HUES48 (cell line): ENCODE data around the gene CCDC39.
"Not testable (repeated sequence)": the region's sequence is repeated elsewhere in the genome, so short reads cannot be mapped to it uniquely, and the experiment has no call there.

Experiments used
- H3K27ac ChIP-seq: one replicate; pipeline ENCODE4 v1.7.0; 2013; ENCODE audit warnings: low read depth, low read length, inconsistent platforms
- H3K27me3 ChIP-seq: 2 replicates; pipeline ENCODE4 v1.6.1; 2013; ENCODE audit warnings: mild to moderate bottlenecking, low read length; ENCODE audit not compliant: control insufficient read depth, insufficient read depth
- H3K36me3 ChIP-seq: 2 replicates; pipeline ENCODE4 v1.6.1; 2013; ENCODE audit warnings: low read length; ENCODE audit not compliant: control insufficient read depth, insufficient read depth
- H3K4me1 ChIP-seq: 2 replicates; pipeline ENCODE4 v1.6.1; 2013; ENCODE audit warnings: mild to moderate bottlenecking, low read length; ENCODE audit not compliant: control insufficient read depth, insufficient read depth
- H3K4me3 ChIP-seq: 2 replicates; pipeline ENCODE4 v1.5.1; 2013; ENCODE audit warnings: mild to moderate bottlenecking, low read depth, low read length
- H3K9ac ChIP-seq: 2 replicates; pipeline ENCODE4 v1.6.1; 2013; ENCODE audit warnings: mild to moderate bottlenecking, low read depth, low read length, moderate library complexity
- H3K9me3 ChIP-seq: 2 replicates; pipeline ENCODE4 v1.6.1; 2013; ENCODE audit warnings: low read length; ENCODE audit not compliant: control insufficient read depth, insufficient read depth

The CCDC39 gene

GRCh38 chr3:180594631-180595558 is 84.4 kb downstream of the CCDC39 start:
- no peaks in the 10 kb centered on the region for H3K9me3 ChIP-seq
- H3K9ac ChIP-seq: no peak overlapping the region
- H3K4me3 ChIP-seq: no peak overlapping the region
- no peak overlapping the region for H3K27ac ChIP-seq
- H3K36me3 ChIP-seq: no peaks in the 10 kb centered on the region
- H3K27me3 ChIP-seq: peaks cover 9% of the 10 kb centered on the region; the same call in 1 of the 2 replicates
- H3K4me1 ChIP-seq: no peaks in the 10 kb centered on the region

DNA sequence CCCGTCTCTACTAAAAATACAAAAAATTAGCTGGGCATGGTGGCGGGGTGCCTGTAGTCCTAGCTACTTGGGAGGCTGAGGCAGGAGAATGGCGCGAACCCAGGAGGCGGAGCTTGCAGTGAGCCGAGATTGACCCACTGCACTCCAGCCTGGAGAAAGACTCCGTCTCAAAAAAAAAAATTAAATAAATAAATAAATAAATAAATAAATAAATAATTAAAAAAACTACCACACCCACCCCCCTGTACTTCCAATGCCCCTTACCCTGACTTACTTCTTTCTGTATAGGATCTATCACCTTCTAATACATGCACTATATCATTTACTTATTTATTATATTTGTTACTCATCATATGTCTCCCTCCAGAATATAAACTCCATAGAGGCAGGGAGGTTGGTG is 85.7 kb downstream of the CCDC39 start:
- H3K4me3 ChIP-seq, H3K9me3 ChIP-seq, H3K4me1 ChIP-seq, H3K36me3 ChIP-seq, H3K9ac ChIP-seq, H3K27me3 ChIP-seq, H3K27ac ChIP-seq: not testable (repeated sequence)

DNA sequence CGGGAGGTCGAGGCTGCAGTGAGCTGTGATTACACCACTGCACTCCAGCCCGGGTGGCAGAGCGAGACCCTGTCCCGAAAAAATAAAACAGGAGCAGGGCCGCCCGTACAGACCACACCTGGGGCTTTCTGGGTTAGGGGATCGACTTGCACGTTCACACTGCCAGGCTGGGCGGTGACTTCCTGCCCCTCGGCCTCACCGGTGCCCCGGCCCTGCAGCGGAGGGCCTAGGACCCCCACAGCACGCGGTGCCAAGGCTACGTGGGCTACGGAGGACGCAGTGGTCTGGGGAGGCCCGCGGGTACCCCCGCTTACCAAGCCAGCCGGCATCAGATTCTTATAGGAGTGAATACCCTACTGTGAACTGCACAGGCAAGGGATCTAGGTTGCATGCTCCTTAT is 88.9 kb downstream of the CCDC39 start:
- Histone ChIP-seq H3K27ac (no peak overlapping the region), H3K4me1 (peaks cover 4% of the 10 kb centered on the region; the same call in 1 of the 2 replicates), H3K27me3 (no peaks in the 10 kb centered on the region), H3K36me3 (no peaks in the 10 kb centered on the region), H3K9ac (no peak overlapping the region), H3K4me3 (no peak overlapping the region), H3K9me3 (no peaks in the 10 kb centered on the region)

- no peak overlapping the region for H3K27ac ChIP-seq
- H3K27me3 ChIP-seq: no peaks in the 10 kb centered on the region
- no peak overlapping the region for H3K9ac ChIP-seq
- H3K36me3 ChIP-seq: no peaks in the 10 kb centered on the region
- H3K4me1 ChIP-seq: peaks cover 4% of the 10 kb centered on the region; the same call in 1 of the 2 replicates
- H3K9me3 ChIP-seq: no peaks in the 10 kb centered on the region
- no peak overlapping the region for H3K4me3 ChIP-seq
Observed at GRCh38 chr3:180580934-180581333, 98.4 kb downstream of the CCDC39 start.

DNA sequence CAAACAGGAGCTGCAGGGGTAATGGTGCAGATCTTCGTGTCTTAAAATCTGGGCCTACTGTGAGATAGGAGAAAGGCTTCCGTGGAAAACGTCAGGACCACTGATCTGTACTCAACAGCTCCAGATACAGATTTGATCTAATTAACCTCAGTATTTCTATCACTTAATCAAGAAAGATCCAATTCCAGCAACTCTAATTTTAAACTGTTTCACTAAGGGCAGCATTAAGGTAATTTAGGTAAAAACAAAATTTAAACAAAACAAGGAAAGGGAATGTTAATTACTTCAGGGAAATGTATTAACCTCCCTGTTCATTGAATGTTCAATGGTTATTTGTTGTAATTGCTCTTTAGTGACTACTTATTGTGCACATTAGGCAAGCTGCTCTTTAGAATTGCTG is 103.7 kb downstream of the CCDC39 start:
- Histone ChIP-seq H3K36me3 (no peaks in the 10 kb centered on the region), H3K4me3 (no peak overlapping the region), H3K4me1 (peaks cover 6% of the 10 kb centered on the region; the same call in 1 of the 2 replicates)

GRCh38 chr3:180571831-180572598 is 107.3 kb downstream of the CCDC39 start:
- Histone ChIP-seq H3K27me3 (no peaks in the 10 kb centered on the region), H3K4me1 (peaks cover 6% of the 10 kb centered on the region; the same call in 1 of the 2 replicates), H3K9me3 (no peaks in the 10 kb centered on the region), H3K27ac (no peak overlapping the region), H3K4me3 (no peak overlapping the region), H3K36me3 (no peaks in the 10 kb centered on the region), H3K9ac (no peak overlapping the region)

More for the DNA sequence above, 103.7 kb downstream of the CCDC39 start:
- Histone ChIP-seq H3K27ac (no peak overlapping the region), H3K27me3 (no peaks in the 10 kb centered on the region), H3K9me3 (no peaks in the 10 kb centered on the region), H3K9ac (no peak overlapping the region)

DNA sequence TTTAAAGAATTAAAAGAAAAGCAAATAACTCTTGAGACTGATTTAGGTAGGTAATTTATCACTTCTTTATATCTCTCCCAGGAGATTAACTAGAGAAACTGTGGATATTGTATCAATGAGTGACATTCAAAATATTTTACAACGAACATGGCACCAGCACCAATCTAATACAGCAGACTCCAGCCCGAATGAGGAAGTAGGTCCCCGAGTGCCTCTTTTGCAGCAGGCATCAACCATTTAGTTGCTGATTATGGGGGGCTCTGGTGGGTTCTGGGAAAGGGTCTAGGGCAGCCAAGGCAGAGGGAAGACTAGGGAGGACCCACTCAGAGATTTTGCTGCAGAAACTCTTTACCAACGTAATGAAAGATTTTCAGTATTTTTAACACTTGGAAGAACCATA is 109.1 kb downstream of the CCDC39 start:
- H3K9me3 ChIP-seq: no peaks in the 10 kb centered on the region
- H3K27me3 ChIP-seq: no peaks in the 10 kb centered on the region
- H3K4me3 ChIP-seq: no peak overlapping the region

DNA sequence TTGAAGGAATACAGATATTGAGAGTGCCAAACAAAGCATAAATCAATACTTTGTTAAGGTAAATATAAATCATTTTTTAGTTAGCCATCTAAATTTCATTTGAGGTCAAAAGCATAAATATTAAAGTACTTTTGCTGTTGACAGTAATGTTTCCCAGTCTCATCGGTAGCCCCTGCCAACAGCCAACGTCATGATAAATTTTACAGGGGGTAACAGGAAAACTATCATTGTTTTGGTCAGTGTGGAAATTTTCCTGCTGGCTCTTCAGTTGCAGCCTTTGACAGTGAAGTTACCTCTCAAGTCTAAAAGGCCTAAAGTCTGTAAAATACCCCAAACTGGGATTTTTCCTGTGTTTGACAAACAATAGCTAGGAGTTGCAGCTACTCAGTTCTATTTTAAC is 114.6 kb downstream of the CCDC39 start:
- Histone ChIP-seq H3K9ac (no peak overlapping the region), H3K27me3 (no peaks in the 10 kb centered on the region), H3K36me3 (no peaks in the 10 kb centered on the region), H3K9me3 (peaks cover 4% of the 10 kb centered on the region), H3K27ac (no peak overlapping the region), H3K4me1 (no peaks in the 10 kb centered on the region), H3K4me3 (no peak overlapping the region)

More for the DNA sequence above, 109.1 kb downstream of the CCDC39 start:
- H3K9ac ChIP-seq: no peak overlapping the region
- peaks cover 6% of the 10 kb centered on the region; the same call in 1 of the 2 replicates for H3K4me1 ChIP-seq
- H3K36me3 ChIP-seq: no peaks in the 10 kb centered on the region
- H3K27ac ChIP-seq: no peak overlapping the region
